Left renal pelvis (tissue), 4 donors: ENCODE results near the gene PPFIA4. TPM values are rescaled to one million over a fixed set of nuclear protein-coding genes. Genes with fewer than 3 reads are reported as not detected.

Experiments
- DNase-seq, 4 donors: peaks; one replicate each; pipeline ENCODE4 v3.0.0-alpha.2; 2013; ENCODE audit warnings: low read depth in 4 of 4, low spot score in 3 of 4
- polyA plus RNA-seq, 4 donors: library from polyadenylated mRNA; unstranded; fragments of 120-200 nt; gene quantifications; one replicate each; pipeline ENCODE4 v1.2.1, GENCODE V29; 2013; ENCODE audit not compliant: insufficient read length in 4 of 4

The PPFIA4 gene
- polyA plus RNA-seq, 4 donors, result 2.2 to 15.3 (median 5.2) TPM

GRCh38 chr1:203098445-203098844 is 72.2 kb downstream of the PPFIA4 start:
- no peak for DNase-seq

DNA sequence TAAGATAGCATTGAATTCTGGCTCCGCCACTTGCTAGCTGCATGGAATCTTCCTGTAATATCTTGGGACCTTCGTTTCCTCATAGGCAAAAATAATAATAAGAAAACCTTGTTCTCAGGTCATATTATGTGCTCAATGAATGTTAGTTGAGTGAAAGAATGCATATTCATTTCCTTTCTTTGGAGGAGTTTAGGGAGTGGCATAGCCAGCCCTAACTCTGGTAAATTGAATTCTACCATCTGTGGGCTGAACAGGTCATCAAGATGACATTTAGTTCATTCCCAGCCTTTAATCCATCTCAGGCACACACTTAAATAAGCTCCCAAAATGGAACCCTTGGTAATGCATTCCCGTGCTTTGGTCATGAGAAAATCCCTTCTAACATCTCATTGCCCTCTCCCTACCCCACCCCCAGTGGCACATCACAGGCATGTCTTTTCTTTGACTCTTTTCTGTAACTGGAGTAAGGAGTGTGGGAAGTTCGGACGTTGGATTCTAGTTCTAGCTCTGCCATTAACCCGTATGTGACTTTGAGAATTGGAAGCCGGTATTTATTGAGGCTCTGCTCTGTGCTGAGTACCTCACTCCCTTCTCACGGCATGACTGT is 72.7 kb downstream of the PPFIA4 start:
- DNase-seq, result no peak

DNA sequence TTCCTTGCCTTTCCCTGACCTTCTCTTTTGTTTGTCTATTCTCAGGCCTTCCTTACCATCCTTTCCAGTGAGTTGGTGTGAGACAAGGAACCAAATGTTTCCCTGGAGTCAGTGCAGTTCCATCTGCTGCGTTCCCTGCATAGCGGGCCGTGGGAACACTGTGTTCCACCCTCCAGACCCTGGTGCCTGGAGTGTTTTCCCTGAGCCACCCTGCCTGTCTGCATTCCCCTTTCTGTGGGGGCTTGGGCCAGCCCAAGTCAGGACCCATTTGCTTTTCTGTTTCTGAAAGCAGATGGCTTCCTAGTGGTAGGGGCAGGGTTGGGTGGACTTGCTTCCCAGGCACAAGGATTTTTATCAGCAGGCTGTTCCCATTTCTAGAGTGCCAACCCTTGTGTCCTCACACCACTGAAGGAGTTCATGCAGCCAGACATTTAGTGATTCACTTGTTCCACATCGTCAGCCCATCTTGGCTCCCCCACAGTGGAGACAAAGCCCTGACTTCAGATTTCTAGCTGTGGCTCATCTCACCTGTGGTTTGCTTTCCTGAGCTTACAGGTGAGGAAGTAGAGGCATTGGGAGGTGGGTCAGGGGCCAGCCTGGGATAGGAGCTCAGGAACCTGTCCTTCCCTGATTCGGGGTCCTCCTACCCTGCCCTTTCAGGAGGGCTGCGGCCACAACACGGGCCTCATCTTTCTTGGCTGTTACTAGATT is 73.7 kb downstream of the PPFIA4 start:
- no peak for DNase-seq

GRCh38 chr1:203100516-203100869 is 74.2 kb downstream of the PPFIA4 start:
- no peak for DNase-seq

DNA sequence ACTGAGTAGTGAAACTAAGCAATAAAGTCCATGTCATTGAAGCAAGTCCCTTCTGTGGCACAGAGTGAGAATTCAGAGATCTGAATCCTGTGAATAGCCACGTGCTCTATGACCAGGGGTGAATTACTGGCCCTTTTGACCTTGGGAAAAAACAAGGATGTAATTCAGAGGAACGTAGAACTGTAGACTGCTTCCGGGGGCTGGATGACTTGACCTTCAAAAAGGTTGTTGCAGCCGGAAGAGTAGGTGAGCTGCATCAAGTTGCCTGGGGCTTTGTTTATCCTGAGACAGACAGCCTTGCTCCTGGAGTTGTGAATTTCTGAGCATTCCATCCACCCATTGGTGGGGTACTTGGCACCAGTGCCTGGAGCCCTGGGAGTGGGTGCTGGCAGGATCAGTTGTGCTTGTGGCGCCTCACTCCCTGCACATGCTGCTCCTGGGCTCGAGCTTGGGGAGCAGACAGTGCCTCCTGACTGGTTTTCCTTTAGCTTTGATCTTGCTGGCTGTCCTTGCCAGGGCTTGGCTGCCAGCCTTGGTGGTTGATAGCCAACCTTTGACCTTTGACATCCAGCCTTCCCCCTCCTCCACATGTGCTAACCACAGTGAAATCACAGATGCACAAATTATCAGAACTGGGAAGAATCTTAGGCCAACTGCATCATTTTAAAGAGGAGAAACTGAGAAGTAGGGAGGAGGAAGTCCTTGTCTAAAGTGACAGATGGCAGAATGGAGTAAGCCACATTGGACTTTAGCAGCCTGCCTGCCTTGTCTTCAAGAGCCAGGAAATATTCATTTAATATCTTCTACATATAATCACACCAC is 75.7 kb downstream of the PPFIA4 start:
- no peak for DNase-seq

GRCh38 chr1:203103216-203103615 is 76.9 kb downstream of the PPFIA4 start:
- DNase-seq, result no peak

GRCh38 chr1:203103829-203104495 is 77.7 kb downstream of the PPFIA4 start:
- no peak for DNase-seq

GRCh38 chr1:203104789-203105390 is 78.6 kb downstream of the PPFIA4 start:
- no peak for DNase-seq

DNA sequence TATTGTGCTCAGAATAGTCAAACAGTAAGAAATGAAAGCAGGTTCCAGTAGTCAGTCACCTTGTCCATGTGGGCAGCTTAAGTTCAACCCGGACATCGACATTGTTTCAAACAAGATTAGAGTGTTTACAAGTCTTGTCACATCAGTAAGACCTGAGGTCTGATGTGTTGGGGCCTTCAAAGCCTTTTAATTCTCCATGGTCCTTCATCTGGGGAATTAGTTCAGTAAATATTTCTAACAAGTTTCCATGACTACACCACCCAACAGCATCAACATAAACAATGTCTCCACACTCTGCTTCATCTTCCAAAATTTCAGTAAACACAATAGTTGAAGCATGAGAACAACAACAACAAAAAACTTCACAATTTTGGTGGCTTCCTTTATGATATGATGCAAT is 86.2 kb downstream of the PPFIA4 start:
- no peak for DNase-seq

- DNase-seq, result no peak
These were observed 87.0 kb downstream of the PPFIA4 start for GRCh38 chr1:203113308-203113707.

GRCh38 chr1:203114202-203114601 is 87.9 kb downstream of the PPFIA4 start:
- DNase-seq, result no peak

DNA sequence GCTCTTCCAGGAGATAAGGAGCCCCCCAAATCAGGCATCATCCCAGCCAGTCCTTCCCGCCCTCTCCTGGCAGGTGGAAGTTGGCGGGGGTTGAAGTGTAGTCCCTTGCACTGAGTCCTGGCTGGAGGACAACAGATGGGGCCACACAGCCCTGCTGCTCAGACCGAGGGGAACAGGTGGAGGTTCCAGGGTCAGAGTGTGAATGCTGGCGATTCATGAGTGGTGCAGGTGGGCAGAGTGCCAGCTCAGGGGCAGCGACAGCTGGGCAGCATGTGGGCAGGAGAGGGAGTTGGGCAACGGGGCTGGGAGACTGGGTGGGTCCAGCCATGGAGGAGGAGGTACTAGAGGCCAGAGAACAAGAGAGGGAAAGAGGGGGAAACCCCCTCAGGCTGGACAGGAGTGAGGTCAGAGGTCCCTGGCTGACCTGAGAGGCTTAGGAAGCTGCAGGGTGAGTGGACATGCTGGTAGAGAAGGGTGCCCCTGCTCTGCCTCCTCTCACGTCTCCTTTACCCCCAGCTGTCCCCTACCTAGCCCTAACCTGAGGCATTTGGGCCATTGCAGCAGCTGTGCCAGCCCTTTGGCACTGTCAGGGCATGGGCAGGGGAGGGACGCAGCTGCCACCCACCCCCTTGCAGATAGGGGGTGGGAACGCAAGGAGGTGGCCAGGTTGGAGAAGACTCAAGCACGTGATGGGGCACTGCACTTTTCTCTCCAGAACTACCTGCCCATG is 90.0 kb downstream of the PPFIA4 start:
- DNase-seq, result no peak

GRCh38 chr1:203117611-203118575 is 91.6 kb downstream of the PPFIA4 start:
- DNase-seq, result peak in 1 of 4 donors; percentile 60

DNA sequence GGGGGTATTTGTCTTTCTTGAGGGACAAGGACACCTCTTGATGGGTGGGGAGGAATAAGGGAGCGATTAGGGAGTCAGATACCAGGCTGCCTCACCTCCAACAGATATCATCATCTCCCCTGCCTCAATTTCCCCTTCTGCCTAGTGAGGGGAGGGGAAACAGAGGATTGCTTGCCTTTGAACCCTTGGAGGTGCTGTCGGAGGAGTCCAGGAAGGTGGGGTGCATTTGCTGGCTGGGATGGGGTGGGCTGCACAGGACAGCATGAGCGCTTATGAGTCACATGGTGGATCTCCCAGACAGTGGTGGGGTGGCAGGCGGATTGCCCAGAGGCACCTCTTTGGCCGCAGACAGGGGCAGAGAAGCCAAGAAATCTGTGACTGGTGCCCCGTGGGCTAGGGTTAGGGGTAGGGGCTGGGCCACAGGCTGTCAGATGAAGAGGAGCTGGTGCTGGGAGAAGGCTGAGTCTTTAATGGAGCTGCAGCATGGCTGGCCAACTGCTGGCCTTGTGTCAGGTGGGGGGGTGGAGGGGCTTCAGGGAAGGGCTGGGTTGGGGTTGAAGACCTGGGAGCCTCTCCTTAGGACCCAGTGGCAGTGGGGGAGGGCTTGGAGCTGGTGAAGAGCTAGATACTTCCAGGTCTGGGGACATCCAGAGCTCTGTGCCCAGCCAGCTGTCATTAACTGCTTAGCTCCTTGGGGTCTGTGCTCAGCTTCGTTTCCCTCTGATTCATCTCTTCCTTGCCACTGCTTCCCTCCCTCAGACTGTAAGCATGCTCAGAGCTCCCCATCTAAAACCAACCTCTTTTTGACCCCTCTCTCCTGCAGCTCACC is 94.2 kb downstream of the PPFIA4 start:
- no peak for DNase-seq

GRCh38 chr1:203121186-203122015 is 95.1 kb downstream of the PPFIA4 start:
- DNase-seq, result no peak

- no peak for DNase-seq
These were observed 95.9 kb downstream of the PPFIA4 start for GRCh38 chr1:203122159-203122558.

DNA sequence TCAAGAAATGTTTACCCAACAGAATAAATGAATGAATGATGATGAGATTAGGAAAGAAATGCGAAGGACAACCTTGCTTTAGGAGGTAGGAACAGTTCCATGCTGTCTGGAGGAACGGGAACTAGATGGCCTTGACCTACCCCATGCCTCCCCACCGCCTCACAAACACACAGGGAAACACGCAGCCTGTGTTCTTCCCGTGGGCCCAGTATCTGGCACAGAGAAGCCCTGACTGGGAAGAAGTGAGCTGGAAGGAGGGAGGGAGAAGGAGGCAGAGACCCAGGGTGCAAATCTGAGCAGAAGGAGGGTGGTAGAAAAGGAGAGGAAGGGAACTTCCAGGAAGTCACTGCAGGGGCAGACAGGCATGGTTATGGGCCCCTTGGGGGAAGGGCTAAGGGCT is 97.7 kb downstream of the PPFIA4 start:
- no peak for DNase-seq
